IPS-18a (cell line): ENCODE data around the gene CHST14.

Experiments used
- H3K27ac ChIP-seq: one replicate; pipeline ENCODE4 v1.5.1; 2013; ENCODE audit warnings: low read length
- H3K27me3 ChIP-seq: one replicate; pipeline ENCODE4 v1.6.1; 2013; ENCODE audit warnings: mild to moderate bottlenecking, low read length; ENCODE audit not compliant: control insufficient read depth, insufficient read depth
- H3K36me3 ChIP-seq: one replicate; pipeline ENCODE4 v1.6.1; 2013; ENCODE audit warnings: low read depth, low read length; ENCODE audit not compliant: control insufficient read depth
- H3K4me1 ChIP-seq: one replicate; pipeline ENCODE4 v1.6.1; 2013; ENCODE audit warnings: low read depth, low read length; ENCODE audit not compliant: control insufficient read depth
- H3K4me3 ChIP-seq: one replicate; pipeline ENCODE4 v1.5.1; 2013; ENCODE audit warnings: low read length
- H3K9ac ChIP-seq: one replicate; pipeline ENCODE4 v1.6.1; 2013; ENCODE audit warnings: mild to moderate bottlenecking, low read length, moderate library complexity
- H3K9me3 ChIP-seq: one replicate; pipeline ENCODE4 v1.6.1; 2013; ENCODE audit warnings: low read depth, low read length; ENCODE audit not compliant: control insufficient read depth

Gene CHST14

DNA sequence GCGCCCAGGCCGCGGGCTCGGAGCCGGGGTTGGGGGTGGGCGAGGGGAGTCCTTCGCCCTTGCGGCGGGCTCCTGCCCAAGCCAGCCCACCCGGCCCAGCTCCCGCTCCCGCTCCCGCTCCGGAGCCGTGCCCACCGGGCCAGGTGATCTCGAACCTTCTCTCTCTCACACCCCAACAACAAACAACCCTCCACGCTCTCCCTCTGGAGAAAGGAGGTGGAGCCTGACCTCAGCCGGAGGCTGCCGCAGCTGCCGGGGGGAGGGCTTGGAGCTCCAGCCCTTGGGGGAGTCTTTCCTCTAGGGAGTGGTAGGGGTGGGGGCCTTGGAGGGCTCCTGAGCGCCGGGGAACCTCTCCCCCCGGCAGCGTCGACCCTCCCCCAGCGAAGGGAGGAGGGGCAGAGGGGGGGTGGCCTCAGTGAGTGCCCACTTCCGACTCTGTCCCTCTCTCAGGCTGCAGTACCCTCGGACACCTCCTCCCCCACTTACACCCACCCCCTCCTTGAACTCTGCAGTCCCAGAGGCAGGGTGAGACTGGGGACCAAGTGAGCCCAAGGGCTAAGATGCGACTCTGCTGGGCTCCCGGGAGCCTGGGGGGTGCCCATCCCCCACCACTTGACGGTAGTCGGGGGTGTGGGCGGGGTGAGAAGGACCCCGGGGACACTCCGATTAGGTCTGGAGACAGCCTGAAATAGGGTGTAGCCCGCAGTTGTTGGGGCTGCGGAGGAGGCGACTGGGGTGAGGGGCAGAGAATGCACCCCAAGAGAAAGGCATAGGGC lies 34.5 kb upstream of the CHST14 start:
- no peak overlapping the region for H3K27ac ChIP-seq
- H3K4me3 ChIP-seq: peak overlapping the region; percentile 87
- H3K9me3 ChIP-seq: no peaks in the 10 kb centered on the region
- H3K9ac ChIP-seq: peak overlapping the region; percentile 30
- H3K4me1 ChIP-seq: peaks cover 27% of the 10 kb centered on the region
- no peaks in the 10 kb centered on the region for H3K36me3 ChIP-seq
- peaks cover 59% of the 10 kb centered on the region for H3K27me3 ChIP-seq

DNA sequence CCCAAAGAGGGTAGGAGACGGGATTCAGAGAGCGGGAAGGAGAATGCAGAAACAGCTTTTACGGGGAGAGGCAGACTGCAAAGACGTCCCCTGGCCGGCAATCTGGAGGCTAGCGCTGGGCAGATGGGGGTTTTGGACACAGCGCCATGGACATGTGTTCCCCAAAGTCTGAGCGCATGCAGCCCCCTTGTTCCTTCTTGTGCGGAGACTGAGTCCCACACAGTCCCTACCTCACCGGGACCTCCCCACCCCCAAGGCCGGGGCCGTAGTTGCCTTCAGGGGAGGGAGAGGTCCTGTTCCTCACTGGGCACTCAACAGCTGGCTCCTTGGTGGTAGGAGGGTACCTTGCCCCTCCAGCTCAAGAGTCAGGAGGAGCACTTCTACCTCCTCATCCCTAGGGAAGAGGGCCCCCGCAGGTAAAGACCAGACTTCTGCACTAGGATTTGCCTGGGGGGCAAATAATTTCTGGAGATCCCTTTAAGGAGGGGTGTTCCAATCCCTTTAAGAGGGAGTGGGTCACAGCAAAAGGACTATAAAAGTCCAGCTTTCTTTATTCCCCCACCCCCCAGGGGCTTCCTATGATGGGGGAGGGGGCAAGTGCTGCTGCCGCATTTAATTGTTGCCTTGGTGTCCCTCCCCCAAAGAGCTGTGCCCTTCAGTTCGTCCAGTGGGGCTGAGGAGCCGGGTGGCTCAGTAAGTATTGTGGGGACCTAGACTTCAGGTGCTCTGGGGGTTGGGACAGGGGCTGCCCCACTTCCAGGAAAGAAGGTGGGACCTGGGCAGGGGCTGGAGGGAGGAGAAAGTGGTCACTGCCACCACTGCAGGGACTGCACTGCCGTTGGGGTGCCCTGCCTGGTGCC lies 33.7 kb upstream of the CHST14 start:
- peak overlapping the region; percentile 30 for H3K9ac ChIP-seq
- no peak overlapping the region for H3K27ac ChIP-seq
- peaks cover 59% of the 10 kb centered on the region for H3K27me3 ChIP-seq
- no peaks in the 10 kb centered on the region for H3K9me3 ChIP-seq
- H3K36me3 ChIP-seq: no peaks in the 10 kb centered on the region
- H3K4me1 ChIP-seq: peaks cover 27% of the 10 kb centered on the region
- peak overlapping the region; percentile 87 for H3K4me3 ChIP-seq

DNA sequence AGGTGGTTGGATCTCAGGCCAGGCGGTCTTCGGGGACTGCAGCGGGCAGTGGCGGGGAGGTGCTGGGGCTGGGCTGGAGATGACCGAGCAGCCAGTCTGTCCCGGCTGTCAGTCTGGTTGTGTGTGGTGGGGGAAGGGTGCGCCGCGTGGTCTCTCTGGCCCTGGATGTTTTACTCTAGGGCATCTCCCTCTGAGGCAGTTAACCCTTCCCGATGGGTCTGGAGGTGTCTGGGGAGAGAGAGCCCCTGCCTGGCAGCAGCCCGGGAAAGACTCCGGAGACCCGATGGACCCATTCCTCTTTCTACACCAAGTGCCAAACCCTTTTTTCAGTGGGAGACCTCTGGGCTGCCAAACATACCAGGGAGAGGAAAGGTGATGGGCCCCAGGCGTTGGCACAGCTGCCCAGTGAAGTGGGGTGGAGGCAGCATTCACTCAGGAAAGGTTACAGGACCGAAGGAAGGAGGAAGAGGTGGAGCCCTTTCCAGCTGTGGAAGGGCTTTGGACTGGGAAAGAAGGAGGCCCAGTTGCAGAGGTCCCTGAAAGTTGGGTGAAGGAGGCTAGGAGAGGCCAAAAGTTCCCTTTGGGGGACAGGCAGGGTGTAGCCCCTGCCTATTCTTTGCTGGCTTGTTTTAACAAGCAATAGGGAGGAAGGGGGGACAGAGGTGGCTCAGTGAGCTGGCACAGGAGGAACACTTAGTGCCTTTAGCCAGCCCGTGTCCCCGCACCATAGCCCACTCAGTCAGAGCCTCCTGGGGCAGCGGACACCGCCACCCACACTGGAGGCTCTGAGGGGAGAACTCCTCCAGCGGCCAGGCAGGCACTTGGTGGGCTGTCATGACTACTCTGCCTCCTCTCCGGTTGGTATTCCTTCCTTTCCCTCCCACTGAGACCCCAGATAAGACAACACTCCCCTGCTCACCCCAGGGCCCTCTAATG lies 32.8 kb upstream of the CHST14 start:
- H3K27me3 ChIP-seq: peaks cover 51% of the 10 kb centered on the region

DNA sequence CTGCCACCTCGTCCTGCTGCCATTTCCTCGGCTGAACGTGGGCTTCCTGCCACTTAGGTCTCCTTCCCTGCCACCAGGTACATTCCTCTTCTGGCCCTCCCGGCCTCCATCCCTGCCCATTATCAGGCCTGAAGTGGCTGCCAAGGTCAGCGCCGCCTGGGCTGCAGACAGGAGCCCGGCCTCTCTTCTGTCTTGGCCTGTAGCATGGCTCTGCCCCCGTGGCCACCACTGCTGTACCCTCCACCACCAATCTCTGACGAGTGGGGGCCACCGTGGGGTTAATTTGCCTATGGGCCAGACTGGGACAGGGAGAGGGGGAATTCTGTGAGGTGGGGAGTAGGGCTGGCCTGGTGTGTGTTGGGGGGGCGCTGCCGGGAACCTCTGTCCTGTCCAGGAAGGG lies 32.1 kb upstream of the CHST14 start:
- Histone ChIP-seq H3K27me3 (peaks cover 44% of the 10 kb centered on the region), H3K27ac (no peak overlapping the region), H3K9ac (peak overlapping the region; percentile 94), H3K36me3 (no peaks in the 10 kb centered on the region), H3K9me3 (no peaks in the 10 kb centered on the region), H3K4me3 (peak overlapping the region; percentile 87), H3K4me1 (peaks cover 39% of the 10 kb centered on the region)

More for the DNA sequence above, 32.8 kb upstream of the CHST14 start:
- H3K27ac ChIP-seq: no peak overlapping the region
- H3K36me3 ChIP-seq: no peaks in the 10 kb centered on the region
- peak overlapping the region; percentile 30 for H3K9ac ChIP-seq
- H3K4me1 ChIP-seq: peaks cover 34% of the 10 kb centered on the region
- no peaks in the 10 kb centered on the region for H3K9me3 ChIP-seq
- peak overlapping the region; percentile 87 for H3K4me3 ChIP-seq

DNA sequence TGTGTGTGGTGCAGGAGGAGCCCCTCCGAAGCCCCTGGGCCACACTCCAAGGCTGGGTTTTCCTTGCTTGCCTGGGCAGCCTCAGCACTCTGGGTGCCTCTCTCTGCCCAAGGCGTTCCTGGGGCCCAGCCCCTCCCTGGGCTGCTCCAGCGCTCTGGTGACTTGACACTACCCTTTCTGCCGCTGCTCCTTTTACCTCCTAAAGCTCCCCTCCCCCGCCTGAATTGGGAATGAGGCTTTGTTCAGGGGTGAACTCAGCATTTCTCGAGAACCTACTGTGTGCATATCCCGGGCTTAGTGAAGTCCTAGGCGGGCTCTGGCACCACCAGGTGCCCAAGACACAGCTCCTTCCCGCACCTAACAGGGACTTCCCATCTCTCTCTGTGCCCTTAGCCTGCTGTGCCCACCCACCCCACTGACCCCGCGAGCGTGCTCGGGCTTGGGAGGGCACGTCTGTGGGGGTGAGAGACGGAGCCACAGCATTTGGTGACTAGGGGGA lies 31.3 kb upstream of the CHST14 start:
- peak overlapping the region; percentile 87 for H3K4me3 ChIP-seq
- peak overlapping the region; percentile 79 for H3K27ac ChIP-seq
- H3K36me3 ChIP-seq: no peaks in the 10 kb centered on the region
- peaks cover 36% of the 10 kb centered on the region for H3K27me3 ChIP-seq
- H3K9ac ChIP-seq: peak overlapping the region; percentile 94
- H3K9me3 ChIP-seq: no peaks in the 10 kb centered on the region
- H3K4me1 ChIP-seq: peaks cover 42% of the 10 kb centered on the region

DNA sequence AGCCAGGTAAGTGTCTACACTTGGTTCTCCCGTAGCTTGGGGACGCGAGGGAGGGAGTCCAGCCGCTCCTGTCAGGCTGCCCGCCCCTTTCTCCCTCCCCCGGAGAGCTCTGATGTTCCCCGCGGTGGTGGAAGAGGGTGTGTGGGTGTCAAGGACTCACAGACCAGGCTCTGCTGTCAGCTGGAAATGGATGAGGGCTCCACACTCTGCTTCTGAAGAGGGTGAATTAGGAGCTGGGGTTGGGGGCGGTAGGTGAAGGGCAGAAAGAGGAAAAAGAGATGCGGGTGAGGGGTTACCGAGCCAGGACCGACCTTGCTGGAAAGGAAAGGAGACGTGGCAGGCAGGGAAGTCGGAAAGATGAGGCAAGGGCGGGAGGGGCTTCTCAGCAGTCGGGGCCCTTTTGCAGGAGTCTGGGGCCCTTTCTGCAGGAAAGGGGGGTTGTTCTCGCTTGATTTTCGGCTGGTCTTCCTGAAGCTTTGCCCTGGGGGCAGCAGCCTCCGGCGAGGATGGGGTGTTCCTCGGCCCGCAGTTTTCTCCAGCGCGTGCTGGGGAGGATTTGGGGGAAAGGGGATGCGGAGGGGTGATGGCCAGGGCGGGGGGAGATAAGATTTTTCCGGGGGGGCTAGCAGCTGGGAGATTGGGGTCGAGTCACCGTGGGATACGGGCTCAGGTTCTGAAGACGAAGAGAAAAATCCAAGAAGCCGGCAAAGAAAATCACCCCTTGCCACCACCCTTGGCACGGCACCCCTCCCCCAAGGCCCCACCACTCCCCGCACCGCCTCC lies 30.6 kb upstream of the CHST14 start:
- Histone ChIP-seq H3K27me3 (peaks cover 30% of the 10 kb centered on the region), H3K9me3 (no peaks in the 10 kb centered on the region), H3K36me3 (no peaks in the 10 kb centered on the region), H3K4me1 (peaks cover 45% of the 10 kb centered on the region), H3K27ac (peak overlapping the region; percentile 79), H3K4me3 (peak overlapping the region; percentile 87), H3K9ac (peak overlapping the region; percentile 94)

DNA sequence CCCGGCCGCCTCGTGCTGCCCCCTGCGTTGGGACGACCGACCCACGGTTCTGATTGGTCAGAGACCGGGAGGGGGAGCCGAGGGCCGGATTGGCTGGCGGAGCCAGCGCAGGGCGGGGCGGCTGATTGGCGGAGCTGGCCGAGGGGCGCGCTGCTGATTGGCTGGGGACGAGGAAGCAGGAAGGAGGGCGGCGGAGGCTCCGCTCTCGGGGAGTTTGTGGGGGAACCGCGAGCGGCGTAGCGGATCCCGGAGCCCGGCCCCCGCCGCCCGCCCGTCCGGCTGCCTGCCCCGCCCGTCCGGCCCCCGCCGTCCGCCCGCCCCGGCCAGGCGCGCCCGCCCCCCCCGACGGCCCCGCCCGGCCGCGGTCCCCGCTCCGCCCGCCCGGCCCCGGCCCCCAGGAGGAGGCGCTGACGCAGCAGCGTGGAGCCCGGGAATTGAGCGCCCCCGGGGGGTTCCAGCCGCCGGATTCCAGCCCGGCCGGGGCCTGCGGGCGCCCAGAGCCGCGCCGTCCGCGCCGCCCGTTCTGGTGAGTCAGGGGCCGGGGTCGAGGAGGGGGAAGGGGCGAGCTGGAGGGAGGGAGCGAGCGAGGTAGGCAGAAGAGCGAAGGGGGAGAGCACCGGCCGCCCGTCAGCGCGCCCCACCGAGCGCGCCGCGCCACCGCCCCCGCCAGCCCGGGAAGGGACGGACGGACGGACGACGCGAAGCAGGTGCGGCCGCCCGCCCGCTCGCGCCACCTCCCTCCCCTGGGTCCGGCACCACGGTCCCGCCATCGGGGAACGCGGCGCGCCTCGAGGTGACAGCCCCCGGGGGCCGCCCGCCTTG lies 29.8 kb upstream of the CHST14 start, which contains the start of gene BAHD1:
TSS of gene BAHD1 (plus strand) at position 211 of the 822 bp plus-strand sequence. CDS start 17,512 bp downstream, outside the sequence.
- peak within 1 kb of the TSS; percentile 87 for H3K4me3 ChIP-seq
- H3K27me3 ChIP-seq: peaks cover 22% of the 10 kb centered on the region
- H3K36me3 ChIP-seq: no peaks in the 10 kb centered on the region
- H3K27ac ChIP-seq: peak within 1 kb of the TSS; percentile 79
- peak within 1 kb of the TSS; percentile 94 for H3K9ac ChIP-seq
- H3K9me3 ChIP-seq: no peaks in the 10 kb centered on the region
- H3K4me1 ChIP-seq: peaks cover 46% of the 10 kb centered on the region

DNA sequence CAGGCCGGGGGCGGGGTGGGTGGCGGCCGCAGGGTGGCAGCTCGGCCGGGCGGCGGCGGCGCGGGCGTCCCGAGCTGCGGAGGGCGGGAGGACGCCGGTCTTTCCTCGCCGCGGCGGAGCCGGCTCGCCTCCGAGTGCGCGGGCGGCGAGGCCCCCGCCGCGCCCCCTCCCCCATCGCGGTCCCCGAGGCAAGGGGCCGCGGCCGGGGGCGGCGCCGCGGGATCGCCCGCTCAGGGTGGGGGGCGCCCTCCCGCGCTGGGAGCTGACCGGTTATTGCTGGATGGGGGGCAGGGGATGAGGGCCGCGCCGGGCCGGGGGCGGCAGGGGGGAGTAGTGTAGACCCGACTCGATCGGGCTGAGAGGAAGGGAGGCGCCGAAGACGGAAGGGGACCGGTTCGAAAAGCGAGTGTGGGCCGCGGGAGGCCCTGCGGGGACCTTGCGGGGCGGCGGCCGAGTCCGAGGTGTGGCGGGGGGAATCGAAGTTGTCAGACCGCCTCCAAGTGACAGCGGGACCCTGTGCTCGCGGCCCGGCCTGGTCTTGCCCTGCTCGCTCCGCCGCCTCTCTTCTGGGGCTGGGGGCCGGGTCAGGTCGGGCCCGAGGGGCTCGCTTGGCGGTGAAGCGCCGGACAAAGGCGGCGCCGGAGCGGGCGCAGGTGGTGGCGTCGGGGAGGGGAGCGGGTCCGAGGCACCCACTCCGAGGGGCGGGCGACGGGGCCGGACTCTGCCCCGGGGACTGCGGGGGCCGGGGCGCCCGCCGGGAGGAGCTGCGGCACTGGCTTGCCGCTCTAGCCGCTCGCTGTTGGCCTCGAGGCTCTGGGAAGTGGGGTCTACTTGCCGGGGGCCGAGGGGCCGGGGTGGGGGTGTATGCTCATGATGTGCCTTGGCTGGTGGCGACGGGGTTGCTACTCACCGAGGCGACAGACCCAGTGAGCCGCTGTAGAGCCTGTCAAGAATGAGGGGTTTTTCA lies 28.9 kb upstream of the CHST14 start:
- Histone ChIP-seq H3K27me3 (peaks cover 15% of the 10 kb centered on the region), H3K4me3 (peak overlapping the region; percentile 62), H3K4me1 (peaks cover 53% of the 10 kb centered on the region), H3K36me3 (peaks cover 4% of the 10 kb centered on the region), H3K9ac (peak overlapping the region; percentile 60), H3K27ac (no peak overlapping the region), H3K9me3 (no peaks in the 10 kb centered on the region)

DNA sequence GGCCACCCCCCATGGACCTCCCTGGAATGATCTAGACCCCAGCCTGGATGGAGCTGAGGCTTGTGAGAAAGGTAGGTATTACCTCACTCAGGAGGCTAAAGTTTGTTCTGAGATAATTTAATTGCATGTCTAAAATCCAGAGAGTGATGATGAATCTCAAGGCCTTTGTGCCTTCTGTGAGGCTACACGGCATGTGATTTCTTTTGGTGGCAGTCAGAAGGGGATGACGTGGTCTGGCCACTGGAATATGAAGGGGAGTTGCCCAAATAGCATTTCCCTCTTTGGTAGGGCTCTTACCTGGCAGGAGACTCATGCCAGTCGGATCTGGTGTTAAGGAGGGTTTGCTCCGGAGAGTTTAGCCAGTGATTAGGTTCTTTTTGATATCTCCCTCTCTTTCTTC lies 27.5 kb upstream of the CHST14 start:
- H3K4me1 ChIP-seq: peaks cover 47% of the 10 kb centered on the region

More for the DNA sequence above, 27.5 kb upstream of the CHST14 start:
- H3K9ac ChIP-seq: no peak overlapping the region
- H3K27me3 ChIP-seq: peaks cover under 1% of the 10 kb centered on the region
- H3K4me3 ChIP-seq: no peak overlapping the region
- H3K36me3 ChIP-seq: peaks cover 6% of the 10 kb centered on the region
- H3K9me3 ChIP-seq: no peaks in the 10 kb centered on the region
- no peak overlapping the region for H3K27ac ChIP-seq
